ENCODE results near the gene CABLES2.

The CABLES2 gene

GRCh38 chr20:62344092-62344491, 63.0 kb downstream of the CABLES2 start:
- TF ChIP-seq, protein P1, sequence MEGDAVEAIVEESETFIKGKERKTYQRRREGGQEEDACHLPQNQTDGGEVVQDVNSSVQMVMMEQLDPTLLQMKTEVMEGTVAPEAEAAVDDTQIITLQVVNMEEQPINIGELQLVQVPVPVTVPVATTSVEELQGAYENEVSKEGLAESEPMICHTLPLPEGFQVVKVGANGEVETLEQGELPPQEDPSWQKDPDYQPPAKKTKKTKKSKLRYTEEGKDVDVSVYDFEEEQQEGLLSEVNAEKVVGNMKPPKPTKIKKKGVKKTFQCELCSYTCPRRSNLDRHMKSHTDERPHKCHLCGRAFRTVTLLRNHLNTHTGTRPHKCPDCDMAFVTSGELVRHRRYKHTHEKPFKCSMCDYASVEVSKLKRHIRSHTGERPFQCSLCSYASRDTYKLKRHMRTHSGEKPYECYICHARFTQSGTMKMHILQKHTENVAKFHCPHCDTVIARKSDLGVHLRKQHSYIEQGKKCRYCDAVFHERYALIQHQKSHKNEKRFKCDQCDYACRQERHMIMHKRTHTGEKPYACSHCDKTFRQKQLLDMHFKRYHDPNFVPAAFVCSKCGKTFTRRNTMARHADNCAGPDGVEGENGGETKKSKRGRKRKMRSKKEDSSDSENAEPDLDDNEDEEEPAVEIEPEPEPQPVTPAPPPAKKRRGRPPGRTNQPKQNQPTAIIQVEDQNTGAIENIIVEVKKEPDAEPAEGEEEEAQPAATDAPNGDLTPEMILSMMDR (IDR thresholded peaks at IDR 0.05; ENCODE audit: low read depth, low read length, missing control alignments), result no peak
- Histone ChIP-seq H3K36me3 (replicated peaks) (peaks cover 46% of the 10 kb centered on the region), H3K27ac (no peak overlapping the region), H3K4me3 (ENCODE audit: low read depth, low read length) (no peak overlapping the region), H3K27me3 (replicated peaks) (no peaks in the 10 kb centered on the region)
- DNase-seq, result no peak
- in situ Hi-C loops (cut with HindIII; ENCODE audit: low pct_ligation_motif_present, low sequenced_read_pairs), result no loop called here

DNA sequence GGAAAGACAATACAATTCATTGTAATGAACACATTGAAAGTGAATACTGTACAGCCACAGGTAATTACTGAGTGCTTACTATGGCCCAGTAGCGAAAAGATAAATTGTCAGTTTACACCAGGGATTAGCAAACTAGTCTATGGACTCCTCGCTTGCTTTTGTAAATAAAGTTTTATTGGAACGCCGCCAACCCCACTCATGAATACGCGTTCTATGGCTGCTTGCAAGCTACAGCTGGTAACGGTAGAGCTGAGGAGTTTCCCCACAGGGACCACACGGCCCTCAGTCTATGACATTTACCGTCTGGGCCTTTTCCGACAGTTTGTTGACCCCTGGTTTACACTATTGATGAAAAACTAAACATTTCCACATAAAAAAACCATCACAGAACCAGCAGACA, 64.2 kb downstream of the CABLES2 start:
- H3K27me3 ChIP-seq (replicated peaks), result no peaks in the 10 kb centered on the region
- peaks cover 45% of the 10 kb centered on the region for H3K36me3 ChIP-seq (replicated peaks)
- no peak overlapping the region for H3K4me3 ChIP-seq (ENCODE audit: low read depth, low read length)
- in situ Hi-C loops (cut with HindIII; ENCODE audit: low pct_ligation_motif_present, low sequenced_read_pairs), result no loop called here
- TF ChIP-seq, protein P1 (IDR thresholded peaks at IDR 0.05; ENCODE audit: low read depth, low read length, missing control alignments), result no peak
- no peak for DNase-seq
- no peak overlapping the region for H3K27ac ChIP-seq

GRCh38 chr20:62339647-62340062, 67.4 kb downstream of the CABLES2 start:
- no peak for DNase-seq
- Histone ChIP-seq H3K36me3 (replicated peaks) (peaks cover 30% of the 10 kb centered on the region), H3K4me3 (ENCODE audit: low read depth, low read length) (no peak overlapping the region), H3K27me3 (replicated peaks) (no peaks in the 10 kb centered on the region), H3K27ac (no peak overlapping the region)
- TF ChIP-seq, protein P1 (IDR thresholded peaks at IDR 0.05; ENCODE audit: low read depth, low read length, missing control alignments), result no peak
- in situ Hi-C loops (cut with HindIII; ENCODE audit: low pct_ligation_motif_present, low sequenced_read_pairs), result no loop called here
